ENCODE measurements around the gene CACNG7. TPM values are rescaled to one million over a fixed set of nuclear protein-coding genes. Genes with fewer than 3 reads are reported as not detected.

Gene CACNG7
- total and polyA plus RNA-seq, 2 donors (not counting 3 experiments of a cell fraction or from before 2014, with no cell fraction given) = 0.92 to 1.3 TPM

DNA sequence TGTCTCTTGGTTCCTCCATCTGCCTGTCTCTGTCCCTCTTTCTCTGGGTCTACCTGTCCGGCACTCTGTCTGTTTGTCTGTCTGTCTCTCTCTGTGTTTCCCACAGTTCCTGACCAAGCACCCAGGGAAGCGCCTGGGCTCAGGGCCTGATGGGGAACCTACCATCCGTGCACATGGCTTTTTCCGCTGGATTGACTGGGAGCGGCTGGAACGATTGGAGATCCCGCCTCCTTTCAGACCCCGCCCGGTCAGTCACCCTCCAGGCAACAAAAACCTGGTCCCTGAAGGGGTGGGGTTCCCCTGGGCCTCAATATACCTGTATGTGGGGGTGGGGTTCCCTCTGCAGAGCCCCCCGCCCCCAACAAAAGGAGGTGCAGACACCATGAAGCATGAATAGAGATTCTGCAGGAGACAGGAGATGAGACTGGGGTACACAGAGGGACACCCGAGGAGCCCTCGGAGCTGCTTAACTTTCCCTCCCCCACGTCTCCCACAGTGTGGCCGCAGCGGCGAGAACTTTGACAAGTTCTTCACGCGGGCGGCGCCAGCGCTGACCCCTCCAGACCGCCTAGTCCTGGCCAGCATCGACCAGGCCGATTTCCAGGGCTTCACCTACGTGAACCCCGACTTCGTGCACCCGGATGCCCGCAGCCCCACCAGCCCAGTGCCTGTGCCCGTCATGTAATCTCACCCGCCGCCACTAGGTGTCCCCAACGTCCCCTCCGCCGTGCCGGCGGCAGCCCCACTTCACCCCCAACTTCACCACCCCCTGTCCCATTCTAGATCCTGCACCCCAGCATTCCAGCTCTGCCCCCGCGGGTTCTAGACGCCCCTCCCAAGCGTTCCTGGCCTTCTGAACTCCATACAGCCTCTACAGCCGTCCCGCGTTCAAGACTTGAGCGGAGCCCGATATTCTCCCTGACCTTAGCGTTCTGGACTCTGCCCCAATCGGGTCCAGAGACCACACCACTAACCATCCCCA lies 2.6 kb upstream of the CACNG7 start:
- FAIRE-seq (peak; percentile 71), DNase-seq (ENCODE audit: low read depth, low spot score) (no peak)
- Histone ChIP-seq H4K20me1 (replicated peaks; ENCODE audit: control insufficient read depth, extremely low read depth, insufficient read depth, low read length) (no peaks in the 10 kb centered on the region), H3K27ac (ENCODE audit: insufficient read depth, low read depth, low read length) (no peak overlapping the region), H3K79me2 (ENCODE audit: control insufficient read depth, insufficient read depth, low read length) (no peaks in the 10 kb centered on the region), H3K9me1 (replicated peaks; ENCODE audit: control insufficient read depth, extremely low read depth, insufficient read depth, low read length) (no peaks in the 10 kb centered on the region), H3K9ac (replicated peaks; ENCODE audit: extremely low read depth, insufficient read depth, low read length) (no peak overlapping the region), H3K4me1 (ENCODE audit: control insufficient read depth, extremely low read depth, insufficient read depth, low read length) (peaks cover 6% of the 10 kb centered on the region), H3K27me3 (ENCODE audit: control insufficient read depth in 2 of 2, insufficient read depth in 2 of 2, low read length in 2 of 2) (peaks cover 31 to 35% of the 10 kb centered on the region in 2 experiments), H3K4me3 (replicated peaks in 1 of 3; ENCODE audit: insufficient read depth in 1 of 3, low read depth in 1 of 3, low read length in 3 of 3) (no peak overlapping the region), H2AFZ (ENCODE audit: low read depth, low read length) (no peak overlapping the region), H3K4me2 (ENCODE audit: insufficient read depth, low read length) (no peak overlapping the region), H3K36me3 (ENCODE audit: control insufficient read depth in 2 of 2, extremely low read depth in 1 of 2, insufficient read depth in 2 of 2, low read length in 2 of 2) (no peaks in the 10 kb centered on the region), H3K9me3 (replicated peaks; ENCODE audit: control insufficient read depth, insufficient read depth, low read length) (no peaks in the 10 kb centered on the region)
- dilution Hi-C loops (cut with MboI; ENCODE audit: extremely low pct_ligation_motif_present, low sequenced_read_pairs) (no loop called here), intact Hi-C loops (cut with micrococcal nuclease) (loop anchor here (5.0 kb wide), 1 partner anchor 191 kb away; no protein-coding TSS in a partner anchor)
- ChIA-PET POLR2A (no interaction called here), CTCF (interaction anchor here (0.6 to 2.8 kb wide), 7 partner anchors 12 to 125 kb away, joined by 3 to 31 read pairs (median 5); partner anchors contain the start of gene PRKCG)
- BruUV-seq (replicated peaks) = no TSS peak
- TF ChIP-seq GATA2 (IDR thresholded peaks at IDR 0.05; ENCODE audit: insufficient read depth, insufficient read length, low read depth, low read length) = no peak
- TF ChIP-seq, protein P1, sequence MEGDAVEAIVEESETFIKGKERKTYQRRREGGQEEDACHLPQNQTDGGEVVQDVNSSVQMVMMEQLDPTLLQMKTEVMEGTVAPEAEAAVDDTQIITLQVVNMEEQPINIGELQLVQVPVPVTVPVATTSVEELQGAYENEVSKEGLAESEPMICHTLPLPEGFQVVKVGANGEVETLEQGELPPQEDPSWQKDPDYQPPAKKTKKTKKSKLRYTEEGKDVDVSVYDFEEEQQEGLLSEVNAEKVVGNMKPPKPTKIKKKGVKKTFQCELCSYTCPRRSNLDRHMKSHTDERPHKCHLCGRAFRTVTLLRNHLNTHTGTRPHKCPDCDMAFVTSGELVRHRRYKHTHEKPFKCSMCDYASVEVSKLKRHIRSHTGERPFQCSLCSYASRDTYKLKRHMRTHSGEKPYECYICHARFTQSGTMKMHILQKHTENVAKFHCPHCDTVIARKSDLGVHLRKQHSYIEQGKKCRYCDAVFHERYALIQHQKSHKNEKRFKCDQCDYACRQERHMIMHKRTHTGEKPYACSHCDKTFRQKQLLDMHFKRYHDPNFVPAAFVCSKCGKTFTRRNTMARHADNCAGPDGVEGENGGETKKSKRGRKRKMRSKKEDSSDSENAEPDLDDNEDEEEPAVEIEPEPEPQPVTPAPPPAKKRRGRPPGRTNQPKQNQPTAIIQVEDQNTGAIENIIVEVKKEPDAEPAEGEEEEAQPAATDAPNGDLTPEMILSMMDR (IDR thresholded peaks at IDR 0.05; ENCODE audit: extremely low read depth in 1 of 2, insufficient read depth in 1 of 2, low read depth in 1 of 2, low read length in 2 of 2) = peak; percentile 77 to 93

DNA sequence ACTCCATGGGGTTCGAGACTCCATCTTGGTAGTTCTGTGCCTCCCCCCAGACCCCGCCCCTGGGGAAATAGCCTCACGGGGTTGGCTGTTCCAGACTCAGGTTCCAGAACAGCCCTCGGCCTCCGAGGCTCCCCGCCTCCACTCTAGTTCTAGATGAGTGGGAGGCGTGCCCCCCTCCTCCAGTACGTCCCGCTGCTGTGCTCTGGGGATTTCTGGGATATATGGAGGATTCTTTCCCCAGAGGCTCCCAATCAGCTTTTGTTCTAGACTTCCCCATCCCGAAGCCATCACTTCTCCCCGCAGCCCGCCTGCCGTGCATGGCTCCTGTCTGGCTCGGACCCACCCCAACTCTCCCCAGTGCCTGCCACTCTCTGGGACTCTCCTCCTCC lies 1.9 kb upstream of the CACNG7 start:
- TF ChIP-seq EZH2 (IDR thresholded peaks at IDR 0.05; ENCODE audit: borderline replicate concordance, low read depth, low read length, severe bottlenecking) (no peak), MYC (IDR thresholded peaks at IDR 0.05; ENCODE audit: low read depth, low read length) (no peak), FOS (IDR thresholded peaks at IDR 0.05; ENCODE audit: borderline replicate concordance, insufficient read depth, low read length) (no peak), GATA2 (IDR thresholded peaks at IDR 0.05; ENCODE audit: insufficient read depth, insufficient read length, low read depth, low read length) (no peak), POLR2A (IDR thresholded peaks at IDR 0.05; ENCODE audit: low read depth, low read length) (no peak), POLR2AphosphoS5 (IDR thresholded peaks at IDR 0.05; ENCODE audit: insufficient read depth, low read depth, low read length) (no peak), JUN (IDR thresholded peaks at IDR 0.05; ENCODE audit: borderline replicate concordance, insufficient read depth, insufficient read length, low read depth) (no peak)
- TF ChIP-seq, protein P2, sequence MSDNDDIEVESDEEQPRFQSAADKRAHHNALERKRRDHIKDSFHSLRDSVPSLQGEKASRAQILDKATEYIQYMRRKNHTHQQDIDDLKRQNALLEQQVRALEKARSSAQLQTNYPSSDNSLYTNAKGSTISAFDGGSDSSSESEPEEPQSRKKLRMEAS (IDR thresholded peaks at IDR 0.05; ENCODE audit: insufficient read depth, insufficient read length) = no peak
- TF ChIP-seq, protein P1 (IDR thresholded peaks at IDR 0.05; ENCODE audit: extremely low read depth in 1 of 2, insufficient read depth in 1 of 2, low read depth in 1 of 2, low read length in 2 of 2) = no peak
- Histone ChIP-seq H3K36me3 (ENCODE audit: control insufficient read depth in 2 of 2, extremely low read depth in 1 of 2, insufficient read depth in 2 of 2, low read length in 2 of 2) (no peaks in the 10 kb centered on the region), H3K79me2 (ENCODE audit: control insufficient read depth, insufficient read depth, low read length) (no peaks in the 10 kb centered on the region), H3K4me3 (replicated peaks in 1 of 3; ENCODE audit: insufficient read depth in 1 of 3, low read depth in 1 of 3, low read length in 3 of 3) (no peak overlapping the region), H3K9me1 (replicated peaks; ENCODE audit: control insufficient read depth, extremely low read depth, insufficient read depth, low read length) (no peaks in the 10 kb centered on the region), H3K4me2 (ENCODE audit: insufficient read depth, low read length) (no peak overlapping the region), H3K27ac (ENCODE audit: insufficient read depth, low read depth, low read length) (no peak overlapping the region), H3K9ac (replicated peaks; ENCODE audit: extremely low read depth, insufficient read depth, low read length) (no peak overlapping the region), H3K9me3 (replicated peaks; ENCODE audit: control insufficient read depth, insufficient read depth, low read length) (no peaks in the 10 kb centered on the region), H3K4me1 (ENCODE audit: control insufficient read depth, extremely low read depth, insufficient read depth, low read length) (peaks cover 6% of the 10 kb centered on the region), H4K20me1 (replicated peaks; ENCODE audit: control insufficient read depth, extremely low read depth, insufficient read depth, low read length) (no peaks in the 10 kb centered on the region), H2AFZ (ENCODE audit: low read depth, low read length) (peak overlapping the region; percentile 16), H3K27me3 (ENCODE audit: control insufficient read depth in 2 of 2, insufficient read depth in 2 of 2, low read length in 2 of 2) (peaks cover 31 to 35% of the 10 kb centered on the region in 2 experiments)
- ChIA-PET POLR2A (no interaction called here), CTCF (interaction anchor here (0.6 to 2.8 kb wide), 9 partner anchors 11 to 124 kb away, joined by 3 to 31 read pairs (median 4); partner anchors contain the start of gene PRKCG)
- DNase-seq (ENCODE audit: low read depth, low spot score) (no peak), FAIRE-seq (no peak)
- intact Hi-C loops (cut with micrococcal nuclease) = loop anchor here (5.0 kb wide), 1 partner anchor 190 kb away; no protein-coding TSS in a partner anchor
- no TSS peak for BruUV-seq (replicated peaks)
- dilution Hi-C loops (cut with MboI; ENCODE audit: extremely low pct_ligation_motif_present, low sequenced_read_pairs) = no loop called here

All from endothelial cell of umbilical vein (primary cell).